H9 (cell line): Measurements from ENCODE around the gene LMF1. TPM values are rescaled to one million over a fixed set of nuclear protein-coding genes. Genes with fewer than 3 reads are reported as not detected.

Source experiments
- DNase-seq: peaks from one replicate; pipeline ENCODE4 v3.0.0-alpha.2; 2017
- H2AFZ ChIP-seq: one replicate; pipeline ENCODE4 v1.6.1; 2013; ENCODE audit warnings: mild to moderate bottlenecking, low read length, control low read depth, moderate library complexity
- H2AK5ac ChIP-seq: 2 replicates; pipeline ENCODE4 v1.6.1; 2013; ENCODE audit warnings: low read length, control low read depth, mixed read lengths; ENCODE audit not compliant: insufficient read length
- H2BK120ac ChIP-seq: one replicate; pipeline ENCODE4 v1.6.1; 2013; ENCODE audit warnings: low read depth, mild to moderate bottlenecking, low read length, control low read depth, inconsistent platforms; ENCODE audit not compliant: poor library complexity, severe bottlenecking
- H2BK12ac ChIP-seq: 2 replicates; pipeline ENCODE4 v1.6.1; 2013; ENCODE audit warnings: low read length, control low read depth, mixed read lengths, low read depth; ENCODE audit not compliant: insufficient read length
- H2BK15ac ChIP-seq: 2 replicates; pipeline ENCODE4 v1.6.1; 2013; ENCODE audit warnings: low read depth, low read length, control low read depth
- H2BK20ac ChIP-seq: one replicate; pipeline ENCODE4 v1.6.1; 2013; ENCODE audit warnings: low read depth, mild to moderate bottlenecking, low read length, control low read depth, inconsistent platforms; ENCODE audit not compliant: poor library complexity, severe bottlenecking
- H2BK5ac ChIP-seq: 2 replicates; pipeline ENCODE4 v1.6.1; 2013; ENCODE audit warnings: low read length, control low read depth, mixed read lengths; ENCODE audit not compliant: insufficient read length
- H3K14ac ChIP-seq: 2 replicates; pipeline ENCODE4 v1.6.1; 2013; ENCODE audit warnings: low read length, control low read depth; ENCODE audit not compliant: insufficient read depth
- H3K18ac ChIP-seq: 2 replicates; pipeline ENCODE4 v1.6.1; 2013; ENCODE audit warnings: low read depth, mild to moderate bottlenecking, mixed read lengths, low read length, control low read depth; ENCODE audit not compliant: insufficient read length
- H3K23ac ChIP-seq: 2 replicates; pipeline ENCODE4 v1.6.1; 2013; ENCODE audit warnings: low read length, control low read depth, mixed read lengths, low read depth; ENCODE audit not compliant: insufficient read length
- H3K23me2 ChIP-seq: 2 replicates; pipeline ENCODE4 v1.6.1; 2013; ENCODE audit warnings: low read depth, mild to moderate bottlenecking, mixed read lengths, low read length, control low read depth; ENCODE audit not compliant: insufficient read length, poor library complexity, severe bottlenecking
- H3K27ac ChIP-seq: 2 replicates; pipeline ENCODE4 v1.5.1; 2013; ENCODE audit warnings: low read length, control low read depth, mixed read lengths, low read depth; ENCODE audit not compliant: insufficient read length
- H3K27me3 ChIP-seq: 2 replicates; pipeline ENCODE4 v1.6.1; 2013; ENCODE audit warnings: low read length, control low read depth, inconsistent platforms; ENCODE audit not compliant: insufficient read depth
- H3K4ac ChIP-seq: 2 replicates; pipeline ENCODE4 v1.6.1; 2013; ENCODE audit warnings: low read depth, mild to moderate bottlenecking, control low read depth, inconsistent platforms, low read length, moderate library complexity
- H3K4me1 ChIP-seq: 2 replicates; pipeline ENCODE4 v1.6.1; 2013; ENCODE audit warnings: low read length, control low read depth, inconsistent platforms; ENCODE audit not compliant: insufficient read depth
- H3K4me2 ChIP-seq: 2 replicates; pipeline ENCODE4 v1.6.1; 2013; ENCODE audit warnings: low read length, control low read depth, mixed read lengths; ENCODE audit not compliant: insufficient read length, insufficient read depth
- H3K56ac ChIP-seq: 2 replicates; pipeline ENCODE4 v1.6.1; 2013; ENCODE audit warnings: low read depth, mild to moderate bottlenecking, mixed read lengths, low read length, control low read depth; ENCODE audit not compliant: insufficient read length
- H3K79me1 ChIP-seq: 2 replicates; pipeline ENCODE4 v1.6.1; 2013; ENCODE audit warnings: low read depth, mild to moderate bottlenecking, moderate library complexity, low read length, control low read depth, inconsistent platforms; ENCODE audit not compliant: insufficient read depth, poor library complexity, severe bottlenecking
- H3K79me2 ChIP-seq: 2 replicates; pipeline ENCODE4 v1.6.1; 2013; ENCODE audit warnings: low read length, control low read depth, inconsistent platforms; ENCODE audit not compliant: insufficient read depth
- H3K9ac ChIP-seq: 2 replicates; pipeline ENCODE4 v1.6.1; 2013; ENCODE audit warnings: low read length, control low read depth, mixed read lengths; ENCODE audit not compliant: insufficient read length; ENCODE audit errors: extremely low read depth
- H3K9me3 ChIP-seq: one replicate; pipeline ENCODE4 v1.6.1; 2013; ENCODE audit warnings: low read depth, low read length, inconsistent platforms; ENCODE audit not compliant: control insufficient read depth
- H3T11ph ChIP-seq: one replicate; pipeline ENCODE4 v1.6.1; 2013; ENCODE audit warnings: mild to moderate bottlenecking, low read length, control low read depth, inconsistent platforms
- H4K20me1 ChIP-seq: one replicate; pipeline ENCODE4 v1.6.1; 2013; ENCODE audit not compliant: control insufficient read depth, insufficient read length, insufficient read depth
- H4K5ac ChIP-seq: 2 replicates; pipeline ENCODE4 v1.6.1; 2013; ENCODE audit warnings: low read depth, mild to moderate bottlenecking, mixed read lengths, low read length, control low read depth; ENCODE audit not compliant: insufficient read length
- H4K8ac ChIP-seq: replicated peaks from 2 replicates; pipeline ENCODE4 v1.6.1; 2013; ENCODE audit warnings: low read length, control low read depth, mixed read lengths, low read depth; ENCODE audit not compliant: insufficient read length
- H4K91ac ChIP-seq: 2 replicates; pipeline ENCODE4 v1.6.1; 2013; ENCODE audit warnings: low read depth, mild to moderate bottlenecking, moderate library complexity, mixed read lengths, low read length, control low read depth; ENCODE audit not compliant: insufficient read length
- H3K27ac Mint-ChIP-seq, 3 experiments: 2 replicates in 2 of 3; 3 replicates in 1 of 3; pipeline ENCODE4 v1.8.0; 2020 to 2021; ENCODE audit warnings: mixed read lengths in 3 of 3, mild to moderate bottlenecking in 1 of 3, moderate library complexity in 1 of 3
- H3K27me3 Mint-ChIP-seq: 2 replicates; pipeline ENCODE4 v1.8.0; 2021; ENCODE audit warnings: low read depth, mild to moderate bottlenecking, moderate library complexity, mixed read lengths
- H3K36me3 Mint-ChIP-seq, 3 experiments: 2 replicates in 2 of 3; 3 replicates in 1 of 3; pipeline ENCODE4 v1.8.0; 2020 to 2021; ENCODE audit warnings: low read depth in 3 of 3, mixed read lengths in 3 of 3; ENCODE audit not compliant: insufficient read depth in 1 of 3
- H3K4me1 Mint-ChIP-seq, 2 experiments: 2 replicates each; pipeline ENCODE4 v1.8.0; 2020; ENCODE audit warnings: mixed read lengths in 2 of 2
- H3K4me3 Mint-ChIP-seq, 2 experiments: 2 replicates in 1 of 2; 3 replicates in 1 of 2; pipeline ENCODE4 v1.8.0; 2020 to 2021; ENCODE audit warnings: mild to moderate bottlenecking in 2 of 2, mixed read lengths in 2 of 2, moderate library complexity in 1 of 2
- H3K9me3 Mint-ChIP-seq, 2 experiments: 2 replicates in 1 of 2; 3 replicates in 1 of 2; pipeline ENCODE4 v1.8.0; 2020; ENCODE audit warnings: mild to moderate bottlenecking in 2 of 2, mixed read lengths in 2 of 2, moderate library complexity in 1 of 2
- CTCF ChIP-seq: fragments of 200-600 bp; sonication (generic); conservative IDR thresholded peaks from 3 replicates; pipeline ENCODE4 v1.8.0; 2021; ENCODE audit warnings: antibody characterized with exemption, mild to moderate bottlenecking
- WGBS: extraction: QIAGEN DNeasy Blood & Tissue Kit; methylation state at CpG from one replicate; pipeline ENCODE4 v1.1.7; 2013; ENCODE audit warnings: missing lambda C conversion rate, low lambda C conversion rate, mixed read lengths; ENCODE audit not compliant: insufficient read length; ENCODE audit errors: extremely low coverage; 5-methylcytosine and 5-hydroxymethylcytosine counted together
- total RNA-seq: library from RNA; stranded (reverse); gene quantifications from 2 replicates; pipeline ENCODE4 v1.2.1, GENCODE V29; 2021

LMF1 gene
- total RNA-seq, 1 experiment from 2014 or later = 7.1 TPM

GRCh38 chr16:970386-970765 is 408 bp downstream of the LMF1 start:
- no peak overlapping the region for H3K9ac ChIP-seq
- DNase-seq = no peak
- Mint-ChIP-seq H3K4me1 (peaks cover 7 to 10% of the 10 kb centered on the region in 2 experiments), H3K27ac (no peak overlapping the region), H3K9me3 (peaks cover 0 to 8% of the 10 kb centered on the region in 2 experiments; a peak in 2 of 5 replicates), H3K27me3 (peaks cover 42% of the 10 kb centered on the region), H3K36me3 (peaks cover 0 to 11% (median 6%) of the 10 kb centered on the region in 3 experiments; a peak in 5 of 7 replicates), H3K4me3 (peak overlapping the region; percentile 71 to 80)
- no peak overlapping the region for H2BK120ac ChIP-seq
- no peak overlapping the region for H4K8ac ChIP-seq
- H4K91ac ChIP-seq = no peak overlapping the region
- H4K20me1 ChIP-seq = no peaks in the 10 kb centered on the region
- WGBS = no CpG with 5 or more reads among the region's 42 CpGs
- H3K18ac ChIP-seq = no peak overlapping the region
- no peak overlapping the region for H3K56ac ChIP-seq
- H3K9me3 ChIP-seq = no peaks in the 10 kb centered on the region
- no peak overlapping the region for H3K27ac ChIP-seq
- no peak for TF ChIP-seq CTCF
- no peaks in the 10 kb centered on the region for H3K79me1 ChIP-seq
- H3K23ac ChIP-seq = no peak overlapping the region
- H3K14ac ChIP-seq = no peak overlapping the region; the same call in 1 of the 2 replicates
- H2BK12ac ChIP-seq = no peak overlapping the region
- H3K4ac ChIP-seq = no peak overlapping the region
- peak overlapping the region; percentile 46 for H3K4me2 ChIP-seq
- no peaks in the 10 kb centered on the region; the same call in 1 of the 2 replicates for H3K27me3 ChIP-seq
- H2AK5ac ChIP-seq = no peak overlapping the region
- H4K5ac ChIP-seq = no peak overlapping the region
- no peaks in the 10 kb centered on the region for H3K4me1 ChIP-seq
- no peak overlapping the region for H3T11ph ChIP-seq
- no peak overlapping the region for H2AFZ ChIP-seq
- no peak overlapping the region for H2BK5ac ChIP-seq
- no peak overlapping the region for H2BK15ac ChIP-seq
- no peaks in the 10 kb centered on the region for H3K79me2 ChIP-seq
- H3K23me2 ChIP-seq = peaks cover 12% of the 10 kb centered on the region
- H2BK20ac ChIP-seq = no peak overlapping the region
